Cardiac fibroblast (primary cell): ENCODE results near the gene PRTG.
"Not testable (repeated sequence)": the region's sequence is repeated elsewhere in the genome, so short reads cannot be mapped to it uniquely, and the experiment has no call there.

Source experiments
- DNase-seq, 2 donors: peaks; one replicate each; pipeline versions ENCODE4 v3.0.0 to v3.0.0-alpha.2; 2010; ENCODE audit warnings: low read depth in 2 of 2
- H3K4me3 ChIP-seq, 2 donors: replicated peaks in 1 of 2; 1 replicate in 1 of 2; 2 replicates in 1 of 2; pipeline ENCODE4 v1.5.1; 2011; ENCODE audit warnings: low read depth in 2 of 2, low read length in 2 of 2, mild to moderate bottlenecking in 2 of 2, moderate library complexity in 1 of 2
- CTCF ChIP-seq: IDR thresholded peaks from one replicate; pipeline ENCODE4 v1.5.1; 2011; ENCODE audit warnings: low read depth, mild to moderate bottlenecking, low read length, inconsistent platforms

The PRTG gene

GRCh38 chr15:55737373-55737772 lies 5.6 kb downstream of the PRTG start:
- peak; percentile 6 to 30 for DNase-seq
- no peak overlapping the region for H3K4me3 ChIP-seq
- TF ChIP-seq CTCF, result no peak

GRCh38 chr15:55736756-55737155 lies 6.2 kb downstream of the PRTG start:
- no peak for TF ChIP-seq CTCF
- no peak overlapping the region for H3K4me3 ChIP-seq
- DNase-seq, result no peak

- H3K4me3 ChIP-seq, result no peak overlapping the region
- DNase-seq, result no peak
- TF ChIP-seq CTCF, result no peak
Measured at GRCh38 chr15:55734641-55735040, 8.3 kb downstream of the PRTG start.

- DNase-seq, H3K4me3 ChIP-seq: not testable (repeated sequence)
Measured at GRCh38 chr15:55733461-55733860, 9.5 kb downstream of the PRTG start.

- no peak for TF ChIP-seq CTCF
- no peak for DNase-seq
- H3K4me3 ChIP-seq, result no peak overlapping the region
Measured at GRCh38 chr15:55721554-55722185, 21.3 kb downstream of the PRTG start.

- TF ChIP-seq CTCF, result no peak
- H3K4me3 ChIP-seq, result no peak overlapping the region
- no peak for DNase-seq
Measured at GRCh38 chr15:55715355-55716076, 27.4 kb downstream of the PRTG start.

- TF ChIP-seq CTCF, result no peak
- no peak overlapping the region for H3K4me3 ChIP-seq
- DNase-seq, result no peak
Measured at GRCh38 chr15:55714064-55714463, 28.9 kb downstream of the PRTG start.
